Measurements from ENCODE around the gene CCDC85C.

- TF ChIP-seq POLR2A (IDR thresholded peaks at IDR 0.05; ENCODE audit: low read length) = no peak
- TF ChIP-seq GATA1 (IDR thresholded peaks at IDR 0.05; ENCODE audit: low read depth, low read length) = no peak
Observed at GRCh38 chr14:99534333-99534732, 69.7 kb downstream of the CCDC85C start.

Data from erythroblast (primary cell).